HepG2 (cell line): ENCODE measurements around the gene TBX15. TPM values are rescaled to one million over a fixed set of nuclear protein-coding genes. Genes with fewer than 3 reads are reported as not detected.

Experiments used
- ATAC-seq: fragments of 200-7000 bp; cut with Tn5 transposase; 3 replicates; pipeline ENCODE4 v1.9.1; 2020; ENCODE audit warnings: mild to moderate bottlenecking, moderate library complexity
- BruUV-seq: library from RNA; stranded (reverse); fragments of 400-500 nt; replicated peaks from 2 replicates; lab custom pipeline; 2021; lab: Mats Ljungman, UMichigan
- CTCF ChIA-PET: fragments of 300-600 bp; formaldehyde crosslinking; extraction: SDS; loops from one replicate; lab custom pipeline; 2021; ENCODE audit warnings: low total read pairs, inconsistent platforms, low intra/inter-chr PET ratio; lab: Yijun Ruan, JAX
- POLR2A ChIA-PET: fragments of 350-600 bp; sonication (Branson Sonifier 250); formaldehyde crosslinking; loops from one replicate; lab custom pipeline; 2020; ENCODE audit warnings: antibody characterized with exemption, inconsistent platforms; lab: Yijun Ruan, JAX
- DNase-seq: peaks from one replicate; pipeline ENCODE4 v3.0.0-alpha.2; 2015; ENCODE audit warnings: low spot score
- FAIRE-seq: peaks from 3 replicates; lab custom pipeline; 2011; peaks lifted over from hg19 to GRCh38; lab: Jason Lieb, UNC
- H2AFZ ChIP-seq: one replicate; pipeline ENCODE4 v1.6.1; 2011; ENCODE audit warnings: low read length, inconsistent platforms
- H3K27ac ChIP-seq: fragments of 300-600 bp; 3 replicates; pipeline ENCODE4 v1.8.0; 2011; ENCODE audit warnings: mixed run types, mild to moderate bottlenecking, mixed read lengths, low read length, inconsistent platforms; ENCODE audit not compliant: insufficient read depth; ENCODE audit errors: extremely low read length
- H3K27me3 ChIP-seq, 2 experiments: fragments of 200-600 bp in 1 of 2; 2 replicates in 1 of 2; 3 replicates in 1 of 2; pipeline versions ENCODE4 v1.6.0 to v1.8.0; 2011; ENCODE audit warnings: low read length in 2 of 2, mild to moderate bottlenecking in 2 of 2, moderate library complexity in 2 of 2, inconsistent platforms in 1 of 2; ENCODE audit not compliant: insufficient read depth in 2 of 2, control insufficient read depth in 1 of 2
- H3K36me3 ChIP-seq, 2 experiments: fragments of 200-600 bp in 1 of 2; replicated peaks in 1 of 2; 2 replicates in 1 of 2; 3 replicates in 1 of 2; pipeline versions ENCODE4 v1.5.1 to v1.8.0; 2011; ENCODE audit warnings: low read length in 2 of 2, inconsistent platforms in 1 of 2; ENCODE audit not compliant: insufficient read depth in 2 of 2, control insufficient read depth in 1 of 2
- H3K4me1 ChIP-seq: 2 replicates; pipeline ENCODE4 v1.5.1; 2012; ENCODE audit warnings: low read length, inconsistent platforms; ENCODE audit not compliant: insufficient read depth
- H3K4me2 ChIP-seq: 2 replicates; pipeline ENCODE4 v1.6.0; 2011; ENCODE audit warnings: low read depth, low read length, inconsistent platforms
- H3K4me3 ChIP-seq, 3 experiments: fragments of 200-600 bp in 1 of 3; sonication (generic), shearing (Covaris generic) in 1 of 3; replicated peaks in 1 of 3; 2 replicates each; pipeline ENCODE4 v1.5.1; 2011 to 2016; ENCODE audit warnings: low read length in 3 of 3, inconsistent platforms in 2 of 3, low read depth in 2 of 3, mild to moderate bottlenecking in 2 of 3, control low read depth in 1 of 3, mixed read lengths in 1 of 3; ENCODE audit not compliant: insufficient read depth in 1 of 3
- H3K79me2 ChIP-seq: one replicate; pipeline ENCODE4 v1.6.1; 2011; ENCODE audit warnings: low read length, inconsistent platforms; ENCODE audit not compliant: insufficient read depth
- H3K9ac ChIP-seq: 2 replicates; pipeline ENCODE4 v1.6.0; 2011; ENCODE audit warnings: mild to moderate bottlenecking, low read depth, low read length, inconsistent platforms; ENCODE audit not compliant: insufficient read depth
- H3K9me3 ChIP-seq: 2 replicates; pipeline ENCODE4 v1.5.1; 2012; ENCODE audit warnings: mild to moderate bottlenecking, low read length
- H4K20me1 ChIP-seq: 2 replicates; pipeline ENCODE4 v1.6.0; 2011; ENCODE audit warnings: inconsistent platforms, mild to moderate bottlenecking, low read length, moderate library complexity; ENCODE audit not compliant: insufficient read depth
- IKZF4 ChIP-seq: sonication (generic); formaldehyde crosslinking; IDR thresholded peaks from 2 replicates; pipeline ENCODE4 v1.5.1; 2020; ENCODE audit warnings: borderline replicate concordance, mild to moderate bottlenecking, low read depth, missing genetic modification reagents; ENCODE audit errors: not compliant biosample characterization
- RBFOX2 ChIP-seq: fragments of 200-400 bp; formaldehyde crosslinking; IDR thresholded peaks from 2 replicates; pipeline ENCODE4 v1.6.1; 2017; ENCODE audit warnings: low read depth, mild to moderate bottlenecking, low read length
- SIN3B ChIP-seq: fragments of 150-350 bp; IDR thresholded peaks from 2 replicates; pipeline ENCODE4 v1.6.1; 2014; ENCODE audit warnings: low read length
- SP2 ChIP-seq: sonication (generic); formaldehyde crosslinking; IDR thresholded peaks from 2 replicates; pipeline ENCODE4 v1.5.1; 2020; ENCODE audit warnings: mild to moderate bottlenecking, missing genetic modification reagents
- YEATS4 ChIP-seq: sonication (generic); formaldehyde crosslinking; IDR thresholded peaks from 2 replicates; pipeline ENCODE4 v1.4.0; 2020; ENCODE audit warnings: missing genetic modification reagents, borderline replicate concordance
- ZNF160 ChIP-seq: sonication (generic); formaldehyde crosslinking; IDR thresholded peaks from 2 replicates; pipeline ENCODE4 v1.8.0; 2022; ENCODE audit warnings: mild to moderate bottlenecking, inconsistent platforms, missing genetic modification reagents
- ZNF850 ChIP-seq: sonication (generic); formaldehyde crosslinking; conservative IDR thresholded peaks from 2 replicates; pipeline ENCODE4 v1.9.0; 2021; ENCODE audit warnings: mild to moderate bottlenecking, missing genetic modification reagents
- WGBS: methylation state at CpG from one replicate; pipeline ENCODE4 v1.1.6; 2017; ENCODE audit warnings: low lambda C conversion rate; 5-methylcytosine and 5-hydroxymethylcytosine counted together
- in situ Hi-C: cut with HindIII; loops from 2 replicates; pipeline ENCODE4 v1.10.0; 2017; ENCODE audit warnings: low pct_unique_long_range_greater_than_20kb; ENCODE audit not compliant: extremely low pct_ligation_motif_present
- intact Hi-C: fragments of 100-400 bp; cut with micrococcal nuclease; formaldehyde crosslinking; loops from one replicate; pipeline ENCODE4 v1.10.0; 2022; ENCODE audit not compliant: unreplicated experiment
- polyA plus RNA-seq, 8 experiments: library from polyadenylated mRNA; depleted of rRNA in 3 of 8; stranded (reverse) in 7 of 8; unstranded in 1 of 8; fragments of >200 nt; fragmentation: Illumina TruSeq in 4 of 8; extraction: Trizol in 4 of 8; gene quantifications; 2 replicates each; pipeline versions ENCODE4 v1.2.1 to v1.2.3, GENCODE V29; 2011 to 2016; ENCODE audit warnings: low read depth in 4 of 8, missing spikeins in 1 of 8, mixed read lengths in 1 of 8; ENCODE audit not compliant: insufficient read depth in 1 of 8
- total RNA-seq, 5 experiments: library from RNA; depleted of rRNA; stranded (reverse); fragments of >200 nt; fragmentation: Illumina TruSeq; extraction: Trizol; gene quantifications; 2 replicates each; pipeline ENCODE4 v1.2.3, GENCODE V29; 2016; ENCODE audit warnings: low read depth in 1 of 5
- TF ChIP-seq, protein P1 (sequence below): sonication (generic); formaldehyde crosslinking; IDR thresholded peaks from 2 replicates; pipeline ENCODE4 v1.4.0; 2020; ENCODE audit warnings: mild to moderate bottlenecking, missing genetic modification reagents
- TF ChIP-seq, protein P2 (sequence below): sonication (generic); formaldehyde crosslinking; IDR thresholded peaks from 2 replicates; pipeline ENCODE4 v1.4.0; 2020; ENCODE audit warnings: missing genetic modification reagents

Gene TBX15
- total and polyA plus RNA-seq, 2 of the 13 experiments (the other 11 are each of a cell fraction or from before 2014, with no cell fraction given), result 0.42 to 1.9 TPM

DNA sequence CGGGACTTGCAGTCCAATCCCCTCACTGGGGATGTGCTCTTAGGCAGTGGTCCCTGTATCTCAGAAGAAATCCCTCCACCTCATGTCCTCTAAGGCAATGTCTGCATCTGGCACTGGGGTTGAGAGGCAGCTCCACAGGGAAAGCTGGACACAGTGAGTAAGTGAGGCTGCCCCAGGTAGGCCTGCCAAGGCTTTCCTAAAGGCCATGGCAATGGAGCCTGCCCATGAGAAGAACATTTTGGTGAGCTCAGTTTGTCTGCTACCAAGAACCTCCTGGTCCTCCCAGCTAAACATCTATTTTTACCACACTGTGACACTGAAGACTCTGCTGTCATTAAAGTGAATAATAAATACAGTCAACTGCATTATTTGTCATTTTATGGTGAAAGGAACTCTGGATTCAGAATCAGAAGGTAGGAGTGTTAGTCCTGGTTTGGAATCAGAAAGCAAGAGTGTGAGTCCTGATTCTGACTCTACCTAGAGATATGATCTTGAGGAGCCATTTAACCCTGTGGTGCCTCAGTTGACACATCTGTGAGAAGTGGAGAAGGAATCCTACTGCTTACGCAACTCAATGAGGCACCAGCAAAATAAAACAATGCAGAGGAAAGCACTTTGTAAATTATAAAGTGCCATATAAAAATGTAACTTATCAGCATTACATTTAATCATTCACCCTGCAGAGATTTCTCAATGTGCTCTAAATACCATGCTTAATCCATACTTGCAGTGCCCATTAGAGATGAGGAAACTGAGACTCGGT lies 41.0 kb downstream of the TBX15 start:
- BruUV-seq, result no TSS peak
- no peak overlapping the region for H3K9ac ChIP-seq
- H3K4me2 ChIP-seq, result no peak overlapping the region
- no peaks in the 10 kb centered on the region for H3K36me3 ChIP-seq
- H3K9me3 ChIP-seq, result no peaks in the 10 kb centered on the region
- no peak overlapping the region for H2AFZ ChIP-seq
- H3K27ac ChIP-seq, result no peak overlapping the region
- CTCF ChIA-PET, result no interaction called here
- H3K79me2 ChIP-seq, result no peaks in the 10 kb centered on the region
- no peaks in the 10 kb centered on the region for H4K20me1 ChIP-seq
- intact Hi-C loops (no loop called here), in situ Hi-C loops (no loop called here)
- WGBS, result 97% methylated on average over 3 of the region's 3 CpGs
- DNase-seq, result no peak
- no peak for FAIRE-seq
- POLR2A ChIA-PET, result no interaction called here
- TF ChIP-seq ZNF160 (CRISPR knock-in tag) (no peak), YEATS4 (CRISPR knock-in tag) (no peak), ZNF850 (CRISPR knock-in tag) (no peak), SIN3B (no peak), SP2 (CRISPR knock-in tag) (no peak), RBFOX2 (no peak), IKZF4 (no peak)
- TF ChIP-seq, protein P1, sequence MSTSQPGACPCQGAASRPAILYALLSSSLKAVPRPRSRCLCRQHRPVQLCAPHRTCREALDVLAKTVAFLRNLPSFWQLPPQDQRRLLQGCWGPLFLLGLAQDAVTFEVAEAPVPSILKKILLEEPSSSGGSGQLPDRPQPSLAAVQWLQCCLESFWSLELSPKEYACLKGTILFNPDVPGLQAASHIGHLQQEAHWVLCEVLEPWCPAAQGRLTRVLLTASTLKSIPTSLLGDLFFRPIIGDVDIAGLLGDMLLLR (CRISPR knock-in tag), result no peak
- TF ChIP-seq, protein P2, sequence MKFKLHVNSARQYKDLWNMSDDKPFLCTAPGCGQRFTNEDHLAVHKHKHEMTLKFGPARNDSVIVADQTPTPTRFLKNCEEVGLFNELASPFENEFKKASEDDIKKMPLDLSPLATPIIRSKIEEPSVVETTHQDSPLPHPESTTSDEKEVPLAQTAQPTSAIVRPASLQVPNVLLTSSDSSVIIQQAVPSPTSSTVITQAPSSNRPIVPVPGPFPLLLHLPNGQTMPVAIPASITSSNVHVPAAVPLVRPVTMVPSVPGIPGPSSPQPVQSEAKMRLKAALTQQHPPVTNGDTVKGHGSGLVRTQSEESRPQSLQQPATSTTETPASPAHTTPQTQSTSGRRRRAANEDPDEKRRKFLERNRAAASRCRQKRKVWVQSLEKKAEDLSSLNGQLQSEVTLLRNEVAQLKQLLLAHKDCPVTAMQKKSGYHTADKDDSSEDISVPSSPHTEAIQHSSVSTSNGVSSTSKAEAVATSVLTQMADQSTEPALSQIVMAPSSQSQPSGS (CRISPR knock-in tag), result no peak
- no peak overlapping the region for H3K4me3 ChIP-seq
- peaks cover 28% of the 10 kb centered on the region for H3K4me1 ChIP-seq
- no peak for ATAC-seq
- H3K27me3 ChIP-seq, result no peaks in the 10 kb centered on the region
